HFFc6 (cell line): Measurements from ENCODE around the gene PAOX. TPM values are rescaled to one million over a fixed set of nuclear protein-coding genes. Genes with fewer than 3 reads are reported as not detected.

ENCODE experiments used
- DNase-seq: peaks from one replicate; pipeline ENCODE4 v3.0.0-alpha.2; 2018
- H3K27ac Mint-ChIP-seq: 2 replicates; pipeline ENCODE4 v1.8.0; 2020; ENCODE audit warnings: mild to moderate bottlenecking, mixed read lengths
- H3K27me3 Mint-ChIP-seq: 2 replicates; pipeline ENCODE4 v1.8.0; 2021; ENCODE audit warnings: mild to moderate bottlenecking, moderate library complexity, mixed read lengths; ENCODE audit not compliant: insufficient read depth
- H3K36me3 Mint-ChIP-seq: 2 replicates; pipeline ENCODE4 v1.8.0; 2021; ENCODE audit warnings: low read depth, mixed read lengths
- H3K4me1 Mint-ChIP-seq: 2 replicates; pipeline ENCODE4 v1.8.0; 2020; ENCODE audit warnings: low read depth, mixed read lengths
- H3K4me3 Mint-ChIP-seq: 2 replicates; pipeline ENCODE4 v1.8.0; 2020; ENCODE audit warnings: mild to moderate bottlenecking, moderate library complexity, mixed read lengths
- H3K9me3 Mint-ChIP-seq: 2 replicates; pipeline ENCODE4 v1.8.0; 2020; ENCODE audit warnings: mild to moderate bottlenecking, mixed read lengths
- total RNA-seq, 6 experiments: library from RNA; stranded (reverse); fragmentation: NEBNext Ultra II Directional; extraction: Animal tissue kit (Norgen Biotek cat#: 25700); gene quantifications; 2 replicates in 1 of 6; 3 replicates in 5 of 6; pipeline ENCODE4 v1.2.3, GENCODE V29; 2021
- TF ChIP-seq, protein P1 (sequence below): fragments of 200-600 bp; sonication (generic); IDR thresholded peaks from 2 replicates; pipeline ENCODE4 v1.5.0; 2021; ENCODE audit warnings: antibody characterized with exemption, mild to moderate bottlenecking

Gene PAOX
- total RNA-seq, 6 experiments from 2014 or later = 2.4 to 4.9 (median 3.6) TPM

DNA sequence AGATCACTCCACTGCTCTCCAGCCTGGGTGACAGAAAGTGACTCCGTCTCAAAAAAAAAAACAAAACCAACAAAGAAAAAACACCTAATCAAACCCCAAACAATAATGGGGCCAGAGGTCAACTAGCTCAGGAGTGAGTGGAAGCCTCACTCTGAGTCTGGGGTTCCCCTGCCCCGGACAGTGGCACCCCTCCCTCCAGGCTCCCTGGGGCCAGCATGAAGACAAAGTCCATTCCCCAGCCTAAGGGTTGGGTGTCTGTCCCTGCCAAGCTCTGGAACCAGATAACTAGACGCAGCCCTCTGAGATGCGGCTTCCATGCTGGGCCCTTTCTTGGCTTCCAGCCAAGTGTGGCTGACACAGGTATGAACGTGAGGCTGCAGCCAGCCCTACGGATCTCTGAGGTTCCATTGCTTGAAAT lies 19.5 kb upstream of the PAOX start:
- Mint-ChIP-seq H3K4me1 (no peaks in the 10 kb centered on the region), H3K9me3 (no peaks in the 10 kb centered on the region), H3K4me3 (no peak overlapping the region), H3K27me3 (peaks cover 4% of the 10 kb centered on the region), H3K36me3 (peaks cover 24% of the 10 kb centered on the region), H3K27ac (no peak overlapping the region)
- no peak for DNase-seq
- TF ChIP-seq, protein P1, sequence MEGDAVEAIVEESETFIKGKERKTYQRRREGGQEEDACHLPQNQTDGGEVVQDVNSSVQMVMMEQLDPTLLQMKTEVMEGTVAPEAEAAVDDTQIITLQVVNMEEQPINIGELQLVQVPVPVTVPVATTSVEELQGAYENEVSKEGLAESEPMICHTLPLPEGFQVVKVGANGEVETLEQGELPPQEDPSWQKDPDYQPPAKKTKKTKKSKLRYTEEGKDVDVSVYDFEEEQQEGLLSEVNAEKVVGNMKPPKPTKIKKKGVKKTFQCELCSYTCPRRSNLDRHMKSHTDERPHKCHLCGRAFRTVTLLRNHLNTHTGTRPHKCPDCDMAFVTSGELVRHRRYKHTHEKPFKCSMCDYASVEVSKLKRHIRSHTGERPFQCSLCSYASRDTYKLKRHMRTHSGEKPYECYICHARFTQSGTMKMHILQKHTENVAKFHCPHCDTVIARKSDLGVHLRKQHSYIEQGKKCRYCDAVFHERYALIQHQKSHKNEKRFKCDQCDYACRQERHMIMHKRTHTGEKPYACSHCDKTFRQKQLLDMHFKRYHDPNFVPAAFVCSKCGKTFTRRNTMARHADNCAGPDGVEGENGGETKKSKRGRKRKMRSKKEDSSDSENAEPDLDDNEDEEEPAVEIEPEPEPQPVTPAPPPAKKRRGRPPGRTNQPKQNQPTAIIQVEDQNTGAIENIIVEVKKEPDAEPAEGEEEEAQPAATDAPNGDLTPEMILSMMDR = no peak

DNA sequence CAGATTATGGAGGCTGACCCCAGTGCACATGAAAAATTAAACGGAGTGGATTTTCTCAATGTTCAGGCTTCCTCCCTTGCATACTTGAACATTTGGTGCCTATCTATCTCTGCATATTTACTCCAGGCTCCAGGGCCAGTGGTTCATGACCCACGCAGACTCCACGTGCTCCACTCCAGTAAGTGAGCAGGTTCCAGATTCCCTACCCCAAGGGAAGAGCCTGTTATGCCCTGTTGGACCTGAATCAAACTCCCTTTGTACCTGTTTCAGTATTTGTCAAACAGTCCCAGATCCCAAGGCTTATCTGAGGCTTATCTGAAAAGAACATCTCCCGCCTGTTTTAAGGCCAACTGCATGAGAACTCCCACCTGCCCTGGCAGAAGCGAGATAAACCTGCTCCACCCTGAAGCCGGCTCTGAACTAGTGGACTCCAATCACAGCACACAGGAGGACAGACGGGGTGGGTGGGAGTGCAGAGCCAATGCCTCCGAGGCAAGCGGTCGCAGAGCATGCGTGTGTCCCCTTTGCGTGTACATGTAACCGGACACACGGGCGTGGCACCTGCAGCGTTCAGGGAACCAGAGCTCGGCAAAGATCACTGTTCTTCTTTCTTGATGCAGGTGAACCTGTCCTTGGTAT lies 19.0 kb upstream of the PAOX start:
- H3K4me1 Mint-ChIP-seq = no peaks in the 10 kb centered on the region
- H3K4me3 Mint-ChIP-seq = no peak overlapping the region
- no peak overlapping the region for H3K27ac Mint-ChIP-seq
- peaks cover 4% of the 10 kb centered on the region for H3K27me3 Mint-ChIP-seq
- TF ChIP-seq, protein P1 = no peak
- H3K9me3 Mint-ChIP-seq = no peaks in the 10 kb centered on the region
- DNase-seq = no peak
- H3K36me3 Mint-ChIP-seq = peaks cover 28% of the 10 kb centered on the region

GRCh38 chr10:133361227-133361626 lies 17.8 kb upstream of the PAOX start:
- H3K4me1 Mint-ChIP-seq = no peaks in the 10 kb centered on the region
- no peak for DNase-seq
- H3K9me3 Mint-ChIP-seq = no peaks in the 10 kb centered on the region
- H3K4me3 Mint-ChIP-seq = no peak overlapping the region
- H3K27ac Mint-ChIP-seq = no peak overlapping the region
- peaks cover 28% of the 10 kb centered on the region for H3K36me3 Mint-ChIP-seq
- TF ChIP-seq, protein P1 = no peak
- H3K27me3 Mint-ChIP-seq = peaks cover 2% of the 10 kb centered on the region

DNA sequence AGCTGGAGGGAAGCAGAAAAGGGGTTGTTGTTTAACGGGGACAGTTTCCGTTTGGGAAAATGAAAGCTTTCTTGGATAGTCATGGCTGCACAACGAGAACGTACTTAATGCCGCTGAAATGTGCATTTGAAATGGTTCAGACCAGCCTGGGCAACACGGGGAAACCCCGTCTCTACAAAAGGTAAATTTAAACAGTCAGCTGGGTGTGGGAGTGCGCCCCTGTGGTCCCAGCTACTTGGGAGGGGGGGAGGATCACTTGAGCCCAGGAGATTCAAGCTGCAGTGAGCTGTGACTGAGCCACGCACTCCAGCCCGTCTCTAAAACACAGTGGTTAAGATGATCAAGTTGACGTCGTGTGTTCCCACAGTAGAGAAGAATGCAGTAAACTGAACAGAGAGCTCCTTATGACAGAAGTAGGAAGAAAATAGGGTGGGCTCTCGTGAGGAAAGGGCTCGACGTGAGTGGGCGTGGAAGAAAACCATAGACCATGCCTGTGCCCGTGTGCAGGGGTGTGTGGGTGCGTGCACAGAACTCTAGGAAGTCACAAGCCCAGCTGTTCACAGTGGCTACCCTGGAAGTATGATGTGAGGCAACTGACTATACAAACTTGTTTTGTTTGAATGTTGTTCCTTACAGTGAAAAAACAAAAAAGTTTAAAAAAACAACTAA lies 17.2 kb upstream of the PAOX start:
- Mint-ChIP-seq H3K4me1 (no peaks in the 10 kb centered on the region), H3K27me3 (peaks cover 2% of the 10 kb centered on the region), H3K27ac (no peak overlapping the region), H3K36me3 (peaks cover 28% of the 10 kb centered on the region), H3K4me3 (no peak overlapping the region), H3K9me3 (no peaks in the 10 kb centered on the region)
- no peak for DNase-seq
- TF ChIP-seq, protein P1 = no peak

DNA sequence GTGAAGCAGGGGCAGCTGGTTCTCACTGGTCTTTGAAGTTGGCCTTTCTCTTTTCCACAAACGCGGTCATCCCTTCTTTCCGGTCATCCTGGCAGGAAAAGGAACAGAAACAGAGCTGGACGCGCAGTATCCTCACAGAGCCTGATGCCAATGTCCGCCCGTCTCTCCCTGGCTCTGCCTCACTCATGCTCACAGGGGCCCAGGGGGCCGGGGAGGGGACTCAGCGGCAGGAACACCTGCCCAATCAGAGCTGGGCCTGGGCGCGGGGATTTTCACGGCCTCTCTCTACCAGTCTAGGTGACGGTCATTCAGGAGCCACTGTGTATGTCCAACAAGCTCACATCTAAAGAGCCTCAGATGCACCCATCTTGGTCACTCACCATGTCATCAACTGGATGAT lies 16.2 kb upstream of the PAOX start:
- Mint-ChIP-seq H3K36me3 (peaks cover 28% of the 10 kb centered on the region), H3K4me1 (no peaks in the 10 kb centered on the region), H3K9me3 (no peaks in the 10 kb centered on the region), H3K4me3 (no peak overlapping the region), H3K27me3 (peaks cover 2% of the 10 kb centered on the region), H3K27ac (no peak overlapping the region)
- TF ChIP-seq, protein P1 = no peak
- no peak for DNase-seq
